IPS-18c (cell line): Measurements from ENCODE around the gene WDR37.
"Not testable (repeated sequence)": the region's sequence is repeated elsewhere in the genome, so short reads cannot be mapped to it uniquely, and the experiment has no call there.

ENCODE experiments used
- H3K4me3 ChIP-seq: 2 replicates; pipeline ENCODE4 v1.7.0; 2013; ENCODE audit warnings: low read depth, mild to moderate bottlenecking, low read length, moderate library complexity; ENCODE audit not compliant: insufficient read depth
- H3K9me3 ChIP-seq: one replicate; pipeline ENCODE4 v1.6.1; 2013; ENCODE audit warnings: mild to moderate bottlenecking, low read length, moderate library complexity; ENCODE audit not compliant: control insufficient read depth, insufficient read depth

WDR37 gene

DNA sequence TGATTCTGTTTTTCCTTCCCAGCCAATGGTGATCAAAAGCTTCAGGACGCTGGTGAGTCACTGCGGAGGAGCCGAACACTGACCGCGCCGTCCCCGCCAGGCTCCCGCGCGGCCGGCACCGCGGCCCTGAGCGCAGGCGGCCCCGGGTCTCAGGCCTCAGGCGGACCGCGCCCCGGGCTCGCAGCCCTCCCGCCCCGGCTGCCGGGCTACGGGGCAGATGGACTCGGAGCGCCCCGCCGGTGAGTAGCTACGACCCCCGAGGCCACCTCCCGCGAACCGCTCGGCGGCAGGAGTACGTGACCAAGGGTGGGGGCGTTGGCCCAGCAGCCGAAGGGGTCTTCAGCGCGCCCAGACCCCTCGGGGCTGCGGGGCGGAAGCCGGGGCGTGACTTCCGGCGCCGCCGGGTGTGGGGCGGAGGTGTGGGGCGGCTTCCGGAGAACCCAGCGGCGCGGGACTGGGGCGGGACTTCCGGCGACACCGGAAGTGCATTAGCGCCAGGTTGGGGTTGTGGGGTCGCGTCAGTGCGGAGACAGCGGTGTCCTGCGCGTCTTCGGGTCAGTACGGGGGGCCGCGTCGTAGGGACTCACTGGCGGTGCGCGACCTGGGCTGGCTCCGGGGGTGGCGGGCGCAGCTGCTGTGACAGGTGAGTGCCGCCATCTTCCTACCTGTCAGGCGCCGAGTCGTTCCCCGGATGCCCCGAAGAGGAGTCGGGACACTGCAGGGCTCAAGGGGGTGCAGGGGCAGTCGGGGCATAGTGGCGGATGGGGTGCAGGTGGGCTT lies at the start of gene WDR37:
WDR37 (plus strand) TSS at position 60 of the 780 bp plus-strand sequence. CDS start 15,771 bp downstream, outside the sequence.
- no peaks in the 10 kb centered on the region for H3K9me3 ChIP-seq
- H3K4me3 ChIP-seq = peak within 1 kb of the TSS; percentile 97

DNA sequence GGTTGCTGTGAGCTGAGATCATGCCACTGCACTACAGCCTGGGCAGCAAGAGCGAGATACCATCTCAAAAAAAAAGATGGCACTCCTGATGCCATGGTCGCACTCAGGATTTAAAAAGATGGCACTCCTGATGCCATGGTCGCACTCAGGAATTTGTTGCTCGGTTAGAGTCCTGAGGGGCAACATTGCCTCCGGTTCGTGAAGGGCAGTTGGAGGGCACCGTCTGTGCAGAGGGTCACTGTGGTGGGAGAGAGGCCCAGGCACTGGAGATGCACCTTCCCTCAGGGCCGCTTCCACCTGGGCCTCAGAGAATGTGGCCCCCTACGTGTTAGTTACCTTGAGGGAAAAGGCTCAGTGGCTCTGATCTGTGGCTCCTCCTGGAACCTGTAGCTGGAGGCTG lies 49.6 kb upstream of the WDR37 start:
- Histone ChIP-seq H3K9me3 (no peaks in the 10 kb centered on the region), H3K4me3 (no peak overlapping the region)

GRCh38 chr10:1007583-1007982 lies 48.6 kb upstream of the WDR37 start:
- Histone ChIP-seq H3K4me3 (no peak overlapping the region), H3K9me3 (no peaks in the 10 kb centered on the region)

- no peaks in the 10 kb centered on the region for H3K9me3 ChIP-seq
- H3K4me3 ChIP-seq = no peak overlapping the region
Observed at GRCh38 chr10:1009071-1009494, 47.1 kb upstream of the WDR37 start.

- H3K9me3 ChIP-seq, H3K4me3 ChIP-seq: not testable (repeated sequence)
Observed at GRCh38 chr10:1009947-1010346, 46.2 kb upstream of the WDR37 start.

DNA sequence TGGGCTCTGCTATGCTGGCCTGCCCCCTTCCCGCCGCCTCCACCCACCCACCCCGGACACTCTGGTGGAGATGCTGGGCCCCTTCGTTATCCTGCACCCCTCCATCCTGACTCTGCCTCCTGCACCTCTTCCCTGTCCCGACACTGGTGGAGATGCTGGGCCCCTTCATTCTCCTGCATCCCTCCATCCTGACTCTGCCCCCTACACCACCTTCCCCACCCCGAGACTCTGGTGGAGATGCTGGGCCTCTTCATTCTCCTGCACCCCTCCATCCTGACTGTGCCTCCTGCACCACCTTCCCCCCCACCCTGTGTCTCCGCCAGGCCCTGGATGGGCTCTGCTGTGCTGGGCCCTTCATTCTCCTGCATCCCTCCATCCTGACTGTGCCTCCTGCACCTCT lies 45.5 kb upstream of the WDR37 start:
- Histone ChIP-seq H3K4me3 (no peak overlapping the region), H3K9me3 (no peaks in the 10 kb centered on the region)

DNA sequence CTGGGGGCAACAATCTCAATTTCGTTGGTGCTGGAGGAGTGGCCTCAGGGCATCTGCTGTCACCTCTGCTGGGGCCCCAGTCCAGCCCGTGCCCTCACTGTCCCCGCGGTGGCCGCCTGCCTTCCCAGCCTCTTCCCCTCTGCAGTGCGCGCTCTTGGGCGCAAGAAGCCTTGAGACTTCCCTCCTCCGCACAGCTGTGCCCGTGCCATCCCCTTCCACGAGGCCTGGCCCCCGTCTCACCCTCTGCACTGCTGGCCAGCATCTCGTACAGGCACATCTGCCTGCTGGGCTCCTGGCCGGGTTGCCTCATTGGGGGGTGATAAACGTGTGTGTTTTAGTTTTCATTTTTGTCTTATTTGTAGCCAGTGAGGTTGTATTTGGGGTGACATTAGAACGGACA lies 44.5 kb upstream of the WDR37 start:
- no peak overlapping the region for H3K4me3 ChIP-seq

GRCh38 chr10:1015688-1016087 lies 40.5 kb upstream of the WDR37 start:
- H3K9me3 ChIP-seq = no peaks in the 10 kb centered on the region
- H3K4me3 ChIP-seq = no peak overlapping the region

More for the DNA sequence above, 44.5 kb upstream of the WDR37 start:
- no peaks in the 10 kb centered on the region for H3K9me3 ChIP-seq

DNA sequence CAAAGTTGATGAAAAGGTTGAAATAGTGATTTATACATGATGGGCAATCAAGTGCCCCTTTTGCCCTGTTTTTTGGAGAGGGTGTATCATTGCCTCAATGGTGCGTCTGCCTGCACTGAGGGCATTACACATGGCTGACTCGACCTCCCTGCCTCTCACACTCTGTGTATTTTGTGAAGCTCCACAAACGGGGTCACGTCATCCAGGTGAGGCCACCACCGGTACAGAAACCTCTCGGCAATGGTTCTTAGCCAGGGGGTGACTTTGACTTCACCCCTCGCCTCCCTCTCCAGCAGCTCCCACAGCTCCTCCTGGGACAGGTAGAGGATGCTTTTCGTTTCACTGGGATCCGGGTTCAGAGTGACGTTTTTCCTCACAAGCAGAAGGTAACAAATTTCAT lies 36.8 kb upstream of the WDR37 start:
- H3K4me3 ChIP-seq = no peak overlapping the region
- no peaks in the 10 kb centered on the region for H3K9me3 ChIP-seq

DNA sequence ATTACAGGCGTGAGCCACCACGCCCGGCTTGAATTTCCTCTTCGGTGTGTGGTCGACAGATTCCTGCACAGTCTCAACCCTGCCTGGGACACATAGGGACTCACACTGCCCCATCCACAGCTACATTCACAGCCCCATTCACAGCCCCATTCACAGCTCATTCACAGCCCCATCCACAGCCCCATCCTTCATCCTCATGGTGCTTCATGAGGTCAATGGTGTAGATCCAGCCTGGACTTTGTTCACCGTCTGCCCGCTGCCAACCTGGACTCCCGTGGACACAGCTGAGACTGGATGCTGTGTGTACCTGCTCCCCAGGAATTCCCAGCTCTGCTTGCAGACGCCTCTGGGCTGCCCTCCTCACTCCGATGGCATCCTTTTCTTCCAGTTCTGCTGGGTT lies 35.7 kb upstream of the WDR37 start:
- Histone ChIP-seq H3K9me3 (no peaks in the 10 kb centered on the region), H3K4me3 (no peak overlapping the region)

- Histone ChIP-seq H3K4me3 (no peak overlapping the region), H3K9me3 (no peaks in the 10 kb centered on the region)
Observed at GRCh38 chr10:1020958-1021357, 35.2 kb upstream of the WDR37 start.

DNA sequence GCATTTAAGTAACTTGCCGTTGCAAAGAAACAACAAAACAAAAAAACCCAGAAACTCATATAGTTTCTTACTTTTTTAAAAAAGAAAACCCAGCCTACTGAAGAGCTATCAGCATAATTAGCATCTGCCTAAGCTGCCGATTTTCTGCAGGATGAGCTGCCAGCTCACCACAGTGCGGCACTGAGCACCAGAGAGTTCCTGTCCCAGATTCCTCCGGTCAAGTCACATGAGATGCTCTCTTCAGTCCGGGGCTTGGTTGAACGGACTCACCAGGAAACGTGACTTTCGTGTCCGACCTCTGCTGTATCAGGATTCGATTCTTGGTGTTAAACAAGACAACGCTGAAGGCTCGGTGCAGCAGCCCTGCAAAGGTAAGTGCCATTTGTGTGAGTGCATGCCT lies 33.8 kb upstream of the WDR37 start:
- no peak overlapping the region for H3K4me3 ChIP-seq
- H3K9me3 ChIP-seq = no peaks in the 10 kb centered on the region

GRCh38 chr10:1024103-1024502 lies 32.1 kb upstream of the WDR37 start:
- Histone ChIP-seq H3K4me3 (no peak overlapping the region), H3K9me3 (no peaks in the 10 kb centered on the region)

DNA sequence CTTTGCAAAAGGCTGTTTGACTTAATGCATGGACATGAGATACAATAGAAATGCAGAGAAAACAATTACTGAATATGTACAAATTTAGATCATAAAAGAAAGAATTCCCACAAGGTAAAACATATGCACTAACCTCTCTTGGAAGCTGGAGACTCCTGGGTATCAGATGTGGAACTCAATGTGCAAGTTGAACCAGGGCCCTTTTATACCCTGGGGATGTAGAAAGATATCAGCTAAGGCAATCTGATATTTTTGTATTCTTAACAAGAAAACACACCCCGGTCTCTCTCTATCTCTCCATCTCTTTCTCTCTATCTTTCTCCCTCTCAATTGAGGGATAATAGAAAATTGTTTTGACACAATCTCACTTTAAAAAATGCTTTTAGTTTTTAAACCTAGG lies 30.5 kb upstream of the WDR37 start, which contains the start of gene IDI2:
IDI2 (minus strand) TSS at position 177 of the 400 bp plus-strand sequence. CDS start 1,136 bp downstream, outside the sequence.
- Histone ChIP-seq H3K9me3 (no peaks in the 10 kb centered on the region), H3K4me3 (no peak within 1 kb of the TSS)

DNA sequence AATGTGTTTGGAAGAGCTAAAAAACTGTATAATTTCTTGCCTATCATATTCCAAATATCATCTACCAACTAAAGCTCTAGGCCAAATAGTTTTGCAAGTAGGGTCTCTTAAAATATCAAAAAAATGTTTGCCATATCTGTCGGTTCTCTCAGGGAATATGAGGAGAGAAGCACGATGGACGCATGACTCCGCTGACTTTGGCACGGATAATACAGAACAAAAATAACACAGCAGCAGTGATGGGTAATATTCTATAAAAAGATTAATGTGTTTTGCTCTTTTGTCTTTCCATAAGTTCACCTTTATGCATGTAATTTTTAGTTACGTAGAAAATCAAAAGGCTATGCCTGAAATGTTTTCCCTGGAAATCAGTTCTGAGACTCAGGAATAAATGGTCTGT lies 29.6 kb upstream of the WDR37 start:
- H3K4me3 ChIP-seq = no peak overlapping the region
- H3K9me3 ChIP-seq = no peaks in the 10 kb centered on the region

- Histone ChIP-seq H3K4me3 (no peak overlapping the region), H3K9me3 (no peaks in the 10 kb centered on the region)
Observed at GRCh38 chr10:1029838-1030237, 26.3 kb upstream of the WDR37 start.

GRCh38 chr10:1033601-1034000 lies 22.6 kb upstream of the WDR37 start:
- Histone ChIP-seq H3K4me3 (no peak overlapping the region), H3K9me3 (no peaks in the 10 kb centered on the region)

DNA sequence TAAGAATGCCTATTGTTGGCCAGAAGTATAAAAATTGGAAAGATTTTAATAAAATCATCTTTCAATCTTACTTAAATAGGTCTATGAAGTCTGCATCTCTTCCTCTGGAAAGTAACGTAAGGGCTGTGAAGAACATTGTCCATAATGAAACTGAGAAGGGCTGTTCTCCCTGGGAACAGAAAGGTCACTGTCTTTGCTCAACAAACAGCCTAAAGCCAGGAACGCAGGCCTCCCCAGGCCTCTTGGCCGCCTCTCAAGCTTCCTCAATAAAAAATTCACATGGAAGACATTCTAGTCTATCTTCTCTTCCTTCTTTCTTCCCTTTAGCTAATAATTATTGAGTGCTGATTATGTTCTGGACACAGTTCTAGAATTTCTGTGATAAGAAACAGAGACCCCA lies 21.4 kb upstream of the WDR37 start:
- no peak overlapping the region for H3K4me3 ChIP-seq
- H3K9me3 ChIP-seq = no peaks in the 10 kb centered on the region

GRCh38 chr10:1035201-1035600 lies 21.0 kb upstream of the WDR37 start:
- Histone ChIP-seq H3K9me3 (no peaks in the 10 kb centered on the region), H3K4me3 (no peak overlapping the region)
